Mesenchymal stem cell (in vitro differentiated cells and primary cell): Measurements from ENCODE around the gene DYNC2H1.

ENCODE experiments used
- DNase-seq: peaks from one replicate; pipeline ENCODE4 v3.0.0-alpha.2; 2013
- H2AFZ ChIP-seq: one replicate; pipeline ENCODE4 v1.6.1; 2013; ENCODE audit warnings: low read depth, mild to moderate bottlenecking, control low read depth, inconsistent platforms, low read length, moderate library complexity
- H2AK5ac ChIP-seq: 2 replicates; pipeline ENCODE4 v1.6.1; 2013; ENCODE audit warnings: low read length, moderate library complexity, mild to moderate bottlenecking, inconsistent platforms; ENCODE audit not compliant: severe bottlenecking
- H2BK120ac ChIP-seq: one replicate; pipeline ENCODE4 v1.6.1; 2013; ENCODE audit warnings: low read depth, mild to moderate bottlenecking, inconsistent platforms, low read length, moderate library complexity
- H2BK12ac ChIP-seq, 2 experiments: one replicate each; pipeline ENCODE4 v1.6.1; 2013; ENCODE audit warnings: inconsistent platforms in 2 of 2, low read length in 2 of 2, mild to moderate bottlenecking in 2 of 2, moderate library complexity in 2 of 2, control low read depth in 1 of 2
- H2BK15ac ChIP-seq: one replicate; pipeline ENCODE4 v1.6.1; 2013; ENCODE audit warnings: mild to moderate bottlenecking, low read depth, inconsistent platforms; ENCODE audit not compliant: poor library complexity, severe bottlenecking
- H2BK5ac ChIP-seq: 2 replicates; pipeline ENCODE4 v1.6.1; 2013; ENCODE audit warnings: low read depth, mild to moderate bottlenecking, low read length, control low read depth, inconsistent platforms; ENCODE audit not compliant: poor library complexity, severe bottlenecking
- H3K14ac ChIP-seq, 2 experiments: one replicate each; pipeline ENCODE4 v1.6.1; 2013; ENCODE audit warnings: inconsistent platforms in 2 of 2, low read length in 2 of 2, control low read depth in 1 of 2, mild to moderate bottlenecking in 1 of 2, moderate library complexity in 1 of 2
- H3K18ac ChIP-seq, 2 experiments: one replicate each; pipeline ENCODE4 v1.6.1; 2013; ENCODE audit warnings: inconsistent platforms in 2 of 2, low read length in 2 of 2, control low read depth in 1 of 2, low read depth in 1 of 2, mild to moderate bottlenecking in 1 of 2
- H3K23ac ChIP-seq, 2 experiments: one replicate each; pipeline ENCODE4 v1.6.1; 2013; ENCODE audit warnings: inconsistent platforms in 2 of 2, low read length in 2 of 2, mild to moderate bottlenecking in 2 of 2, moderate library complexity in 2 of 2, control low read depth in 1 of 2
- H3K27ac ChIP-seq: 2 replicates; pipeline ENCODE4 v1.5.1; 2013; ENCODE audit warnings: mild to moderate bottlenecking, moderate library complexity, low read length, control low read depth, inconsistent platforms; ENCODE audit not compliant: poor library complexity, severe bottlenecking
- H3K27me3 ChIP-seq, 2 experiments: 2 replicates each; pipeline versions ENCODE4 v1.6.1 to v1.7.0; 2013; ENCODE audit warnings: low read length in 2 of 2, mild to moderate bottlenecking in 2 of 2, moderate library complexity in 2 of 2, control low read depth in 1 of 2, inconsistent platforms in 1 of 2; ENCODE audit not compliant: control insufficient read depth in 1 of 2, insufficient read depth in 1 of 2
- H3K36me3 ChIP-seq, 2 experiments: 2 replicates each; pipeline versions ENCODE4 v1.6.1 to v1.7.0; 2013; ENCODE audit warnings: low read length in 2 of 2, control low read depth in 1 of 2, inconsistent platforms in 1 of 2, low read depth in 1 of 2, mild to moderate bottlenecking in 1 of 2; ENCODE audit not compliant: insufficient read depth in 2 of 2, control insufficient read depth in 1 of 2
- H3K4ac ChIP-seq, 2 experiments: one replicate each; pipeline ENCODE4 v1.6.1; 2013; ENCODE audit warnings: inconsistent platforms in 2 of 2, low read length in 2 of 2, mild to moderate bottlenecking in 2 of 2, moderate library complexity in 2 of 2, control low read depth in 1 of 2, low read depth in 1 of 2
- H3K4me1 ChIP-seq: 2 replicates; pipeline ENCODE4 v1.6.1; 2013; ENCODE audit warnings: low read depth, low read length, control low read depth; ENCODE audit not compliant: control insufficient read depth, insufficient read depth
- H3K4me2 ChIP-seq: 2 replicates; pipeline ENCODE4 v1.6.1; 2013; ENCODE audit warnings: low read length, mild to moderate bottlenecking, inconsistent platforms; ENCODE audit not compliant: poor library complexity, severe bottlenecking
- H3K4me3 ChIP-seq, 2 experiments: 2 replicates each; pipeline versions ENCODE4 v1.5.1 to v1.7.0; 2013; ENCODE audit warnings: low read length in 2 of 2, mild to moderate bottlenecking in 2 of 2, control low read depth in 1 of 2, low read depth in 1 of 2; ENCODE audit not compliant: insufficient read depth in 1 of 2
- H3K79me1 ChIP-seq: replicated peaks from 2 replicates; pipeline ENCODE4 v1.6.1; 2013; ENCODE audit warnings: mild to moderate bottlenecking, control low read depth, low read length, inconsistent platforms; ENCODE audit not compliant: poor library complexity, severe bottlenecking
- H3K9ac ChIP-seq: 2 replicates; pipeline ENCODE4 v1.7.0; 2013; ENCODE audit warnings: mild to moderate bottlenecking, low read length, moderate library complexity
- H3K9me3 ChIP-seq: 2 replicates; pipeline ENCODE4 v1.7.0; 2013; ENCODE audit warnings: mild to moderate bottlenecking, low read length; ENCODE audit not compliant: control insufficient read depth
- H4K8ac ChIP-seq: one replicate; pipeline ENCODE4 v1.6.1; 2013; ENCODE audit warnings: inconsistent platforms, mild to moderate bottlenecking, low read length, moderate library complexity
- H4K91ac ChIP-seq: one replicate; pipeline ENCODE4 v1.6.1; 2013; ENCODE audit warnings: mild to moderate bottlenecking, low read length, inconsistent platforms
- WGBS: methylation state at CpG from one replicate; pipeline ENCODE4 v1.1.7; 2013; ENCODE audit warnings: mixed read lengths; 5-methylcytosine and 5-hydroxymethylcytosine counted together

The DYNC2H1 gene

DNA sequence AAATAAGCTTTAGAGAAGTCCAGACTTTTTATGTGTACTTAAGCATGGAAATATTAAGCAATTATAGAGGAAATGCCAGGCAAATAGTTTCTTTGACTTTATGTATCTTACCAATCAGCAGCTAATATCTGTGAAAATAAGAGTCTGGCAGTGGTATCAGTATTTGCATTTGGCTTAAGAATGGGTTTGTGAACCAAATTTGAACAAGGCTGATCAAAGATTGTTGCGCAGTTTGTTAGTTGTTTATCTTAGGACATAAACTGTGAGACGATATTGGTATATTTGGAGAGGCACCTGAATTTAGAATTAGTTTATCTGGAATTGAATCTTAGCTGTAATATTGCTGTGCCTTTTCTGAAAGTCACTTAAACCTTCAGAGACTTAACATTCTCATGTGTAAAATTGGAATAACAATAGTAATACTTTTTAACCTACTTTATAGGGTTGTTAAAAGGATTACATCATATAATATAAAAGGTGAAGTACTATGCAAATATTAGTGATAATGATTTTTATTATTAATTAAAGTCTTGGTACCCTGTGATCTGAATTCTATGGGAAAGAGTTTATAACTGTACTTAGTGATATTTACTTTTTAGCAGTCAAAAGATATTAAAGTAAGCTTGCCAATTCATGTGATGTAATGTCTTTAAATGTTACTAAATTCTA lies 66.4 kb downstream of the DYNC2H1 start:
- Histone ChIP-seq H2BK120ac (no peak overlapping the region), H3K4ac (no peak overlapping the region), H3K27ac (no peak overlapping the region), H3K27me3 (no peaks in the 10 kb centered on the region), H2AFZ (no peak overlapping the region), H3K9ac (no peak overlapping the region), H2BK5ac (no peak overlapping the region), H4K8ac (no peak overlapping the region), H2AK5ac (no peak overlapping the region), H3K4me1 (no peaks in the 10 kb centered on the region), H2BK12ac (no peak overlapping the region), H4K91ac (no peak overlapping the region), H3K4me3 (no peak overlapping the region), H3K36me3 (peaks cover 0 to 80% of the 10 kb centered on the region in 2 experiments), H3K4me2 (no peak overlapping the region), H3K23ac (no peak overlapping the region), H2BK15ac (no peak overlapping the region), H3K14ac (no peak overlapping the region), H3K79me1 (no peaks in the 10 kb centered on the region), H3K18ac (no peak overlapping the region), H3K9me3 (no peaks in the 10 kb centered on the region)
- DNase-seq = no peak
- 100% methylated on average over 2 of the region's 2 CpGs for WGBS

DNA sequence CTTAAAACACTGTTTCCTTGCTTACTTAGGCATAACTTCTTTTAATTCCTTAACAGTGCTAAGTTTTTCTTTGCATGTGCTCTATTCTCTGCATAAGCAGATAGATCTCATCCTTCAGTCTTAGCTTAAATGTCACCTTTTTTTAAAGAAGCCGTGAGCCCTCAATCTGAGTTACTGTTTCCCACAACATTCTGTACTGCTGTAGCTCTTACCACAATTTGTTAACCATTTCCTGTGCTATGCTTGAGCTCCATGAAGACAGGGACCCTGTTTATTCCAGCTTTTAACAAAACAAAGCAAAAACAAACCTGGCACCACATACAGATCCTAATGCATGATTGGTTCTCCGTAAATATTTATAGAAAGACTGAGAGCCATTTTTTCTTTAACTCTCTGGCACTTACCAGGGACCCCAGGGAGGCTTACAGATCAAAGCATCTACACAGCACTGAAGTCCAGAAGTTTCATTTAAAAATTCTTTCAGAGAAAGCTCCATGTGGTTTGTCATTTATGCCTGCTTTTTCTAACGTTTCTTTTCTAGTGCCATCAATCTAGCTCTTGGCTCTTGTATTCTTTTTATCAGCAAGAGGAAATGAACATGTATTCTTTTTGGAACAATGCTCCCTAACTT lies 74.9 kb downstream of the DYNC2H1 start:
- Histone ChIP-seq H3K18ac (no peak overlapping the region), H3K4me1 (no peaks in the 10 kb centered on the region), H2AK5ac (no peak overlapping the region), H3K23ac (no peak overlapping the region), H3K36me3 (peaks cover 0 to 75% of the 10 kb centered on the region in 2 experiments), H3K4ac (no peak overlapping the region), H3K27me3 (no peaks in the 10 kb centered on the region), H3K4me2 (no peak overlapping the region), H2BK12ac (no peak overlapping the region), H4K91ac (no peak overlapping the region), H2AFZ (no peak overlapping the region), H3K79me1 (no peaks in the 10 kb centered on the region), H3K27ac (no peak overlapping the region), H3K14ac (no peak overlapping the region), H2BK120ac (no peak overlapping the region), H2BK15ac (no peak overlapping the region), H2BK5ac (no peak overlapping the region), H4K8ac (no peak overlapping the region), H3K9me3 (no peaks in the 10 kb centered on the region), H3K9ac (no peak overlapping the region), H3K4me3 (no peak overlapping the region)
- WGBS = 51% methylated on average over 2 of the region's 3 CpGs
- peak; percentile 11 for DNase-seq

DNA sequence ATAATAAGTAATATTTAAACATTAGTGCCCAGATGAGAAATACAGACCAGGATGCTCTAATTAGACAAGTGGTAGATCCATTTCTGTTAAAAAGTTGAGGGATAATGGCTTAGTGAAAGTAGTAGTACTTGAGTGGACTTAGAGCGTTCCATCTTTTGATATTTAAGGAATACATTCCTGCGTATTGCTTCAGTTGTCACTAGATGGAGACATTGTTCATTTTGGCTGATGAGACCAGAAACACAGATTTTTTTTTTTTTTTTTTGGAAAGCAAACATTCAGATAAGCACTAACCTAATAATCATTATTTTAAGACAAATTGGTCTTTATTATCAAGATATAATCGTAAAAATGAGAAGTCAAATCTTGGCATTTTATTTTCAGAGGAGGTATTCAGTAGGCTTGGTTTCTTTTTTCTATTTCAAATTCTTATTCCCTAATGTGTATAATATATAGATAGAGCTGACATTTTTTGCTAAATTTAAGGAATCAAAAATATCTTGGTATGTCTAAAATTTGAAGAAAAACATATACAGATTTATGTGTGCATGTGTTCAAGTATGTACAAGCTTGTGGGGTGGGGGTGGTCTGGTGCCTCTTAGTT lies 92.9 kb downstream of the DYNC2H1 start:
- Histone ChIP-seq H4K8ac (no peak overlapping the region), H3K23ac (no peak overlapping the region)

DNA sequence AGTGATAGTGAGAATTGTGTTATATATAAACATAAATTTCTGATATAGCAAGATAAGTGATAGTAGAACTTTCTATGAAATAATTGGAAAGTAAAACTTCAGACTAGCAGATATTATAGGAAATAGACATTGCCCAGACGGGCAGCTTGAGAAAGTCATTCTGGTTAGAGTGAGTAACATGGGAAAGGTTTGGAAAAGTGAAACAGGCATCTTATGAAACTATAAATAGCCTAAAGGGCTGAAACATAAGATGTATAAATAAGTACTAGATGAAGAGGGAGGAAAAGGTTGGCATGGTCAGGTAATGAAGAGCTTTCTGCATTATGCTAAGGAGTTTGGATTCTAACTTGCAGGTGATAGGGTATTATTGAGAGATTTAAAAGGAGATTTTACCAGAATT lies 101.3 kb downstream of the DYNC2H1 start:
- H2AK5ac ChIP-seq = no peak overlapping the region
- H3K27me3 ChIP-seq = no peaks in the 10 kb centered on the region
- WGBS = 95% methylated on average over 1 of the region's 1 CpG
- H3K23ac ChIP-seq = no peak overlapping the region
- no peak overlapping the region for H2AFZ ChIP-seq
- H3K27ac ChIP-seq = no peak overlapping the region
- no peak for DNase-seq
- H3K4ac ChIP-seq = no peak overlapping the region
- H3K9ac ChIP-seq = no peak overlapping the region
- no peak overlapping the region for H4K8ac ChIP-seq
- H2BK15ac ChIP-seq = no peak overlapping the region
- H3K36me3 ChIP-seq = peaks cover 0 to 66% of the 10 kb centered on the region in 2 experiments
- no peak overlapping the region for H3K18ac ChIP-seq
- no peaks in the 10 kb centered on the region for H3K4me1 ChIP-seq
- H3K4me2 ChIP-seq = no peak overlapping the region
- no peak overlapping the region for H3K4me3 ChIP-seq
- H3K14ac ChIP-seq = no peak overlapping the region
- no peaks in the 10 kb centered on the region for H3K9me3 ChIP-seq
- H4K91ac ChIP-seq = no peak overlapping the region
- H2BK120ac ChIP-seq = no peak overlapping the region
- H2BK12ac ChIP-seq = no peak overlapping the region
- no peaks in the 10 kb centered on the region for H3K79me1 ChIP-seq
- H2BK5ac ChIP-seq = no peak overlapping the region

More for the DNA sequence above, 92.9 kb downstream of the DYNC2H1 start:
- no peaks in the 10 kb centered on the region for H3K27me3 ChIP-seq
- H3K4me2 ChIP-seq = no peak overlapping the region
- no peak overlapping the region for H3K4me3 ChIP-seq
- H3K18ac ChIP-seq = no peak overlapping the region
- H2BK5ac ChIP-seq = no peak overlapping the region
- H2BK120ac ChIP-seq = no peak overlapping the region
- peaks cover 3 to 84% of the 10 kb centered on the region in 2 experiments for H3K36me3 ChIP-seq
- peaks cover 2% of the 10 kb centered on the region for H3K79me1 ChIP-seq
- no peak overlapping the region for H3K14ac ChIP-seq
- H3K4me1 ChIP-seq = no peaks in the 10 kb centered on the region
- no peak overlapping the region for H2AK5ac ChIP-seq
- H3K4ac ChIP-seq = no peak overlapping the region
- no peaks in the 10 kb centered on the region for H3K9me3 ChIP-seq
- peak; percentile 58 for DNase-seq
- no peak overlapping the region for H3K27ac ChIP-seq
- no peak overlapping the region for H2BK12ac ChIP-seq
- no peak overlapping the region for H3K9ac ChIP-seq
- H2BK15ac ChIP-seq = no peak overlapping the region
- no peak overlapping the region for H4K91ac ChIP-seq
- 38% methylated on average over 1 of the region's 3 CpGs for WGBS
- H2AFZ ChIP-seq = no peak overlapping the region
